GM18526 (cell line): ENCODE measurements around the gene CAMTA1.

Experiments used
- POLR2A ChIP-seq: IDR thresholded peaks from 3 replicates; pipeline ENCODE4 v1.6.1; 2011; ENCODE audit not compliant: insufficient read length; ENCODE audit errors: extremely low read depth

Gene CAMTA1

GRCh38 chr1:7094509-7094908 lies 309.3 kb downstream of the CAMTA1 start:
- no peak for TF ChIP-seq POLR2A

GRCh38 chr1:7095343-7095964 lies 310.2 kb downstream of the CAMTA1 start:
- no peak for TF ChIP-seq POLR2A

- no peak for TF ChIP-seq POLR2A
Measured at GRCh38 chr1:7097938-7098592, 312.8 kb downstream of the CAMTA1 start.

- no peak for TF ChIP-seq POLR2A
Measured at GRCh38 chr1:7098641-7099040, 313.4 kb downstream of the CAMTA1 start.

- TF ChIP-seq POLR2A, result no peak
Measured at GRCh38 chr1:7100479-7100878, 315.2 kb downstream of the CAMTA1 start.

GRCh38 chr1:7101187-7101586 lies 315.9 kb downstream of the CAMTA1 start:
- no peak for TF ChIP-seq POLR2A

GRCh38 chr1:7103361-7103782 lies 318.1 kb downstream of the CAMTA1 start:
- TF ChIP-seq POLR2A, result no peak

GRCh38 chr1:7103874-7104273 lies 318.6 kb downstream of the CAMTA1 start:
- TF ChIP-seq POLR2A, result no peak

- no peak for TF ChIP-seq POLR2A
Measured at GRCh38 chr1:7104339-7104738, 319.1 kb downstream of the CAMTA1 start.

- no peak for TF ChIP-seq POLR2A
Measured at GRCh38 chr1:7105269-7105668, 320.0 kb downstream of the CAMTA1 start.

- no peak for TF ChIP-seq POLR2A
Measured at GRCh38 chr1:7106442-7107108, 321.3 kb downstream of the CAMTA1 start.

GRCh38 chr1:7107109-7107830 lies 322.0 kb downstream of the CAMTA1 start:
- no peak for TF ChIP-seq POLR2A

GRCh38 chr1:7108251-7108650 lies 323.0 kb downstream of the CAMTA1 start:
- TF ChIP-seq POLR2A, result no peak

GRCh38 chr1:7109901-7110300 lies 324.6 kb downstream of the CAMTA1 start:
- TF ChIP-seq POLR2A, result no peak

GRCh38 chr1:7110321-7110720 lies 325.1 kb downstream of the CAMTA1 start:
- no peak for TF ChIP-seq POLR2A

- no peak for TF ChIP-seq POLR2A
Measured at GRCh38 chr1:7111853-7112252, 326.6 kb downstream of the CAMTA1 start.

GRCh38 chr1:7113136-7113535 lies 327.9 kb downstream of the CAMTA1 start:
- no peak for TF ChIP-seq POLR2A
